GM13977 (cell line): ENCODE results near the gene LAMC3.

Source experiments
- DNase-seq: peaks from one replicate; pipeline ENCODE4 v3.0.0; 2012; ENCODE audit warnings: low spot score
- CTCF ChIP-seq: IDR thresholded peaks from 2 replicates; pipeline ENCODE4 v1.5.1; 2012; ENCODE audit warnings: mild to moderate bottlenecking, control low read depth; ENCODE audit not compliant: insufficient read depth; ENCODE audit errors: extremely low read depth, missing control alignments
- in situ Hi-C: fragments of 300-500 bp; cut with MboI; formaldehyde crosslinking; loops from one replicate; pipeline ENCODE4 v1.12.0; 2022; ENCODE audit warnings: low sequenced_read_pairs, low pct_unique_long_range_greater_than_20kb, mixed read lengths, inconsistent platforms; ENCODE audit not compliant: unreplicated experiment

Gene LAMC3

GRCh38 chr9:131103535-131103934 lies 94.6 kb downstream of the LAMC3 start:
- DNase-seq: no peak
- in situ Hi-C loops: no loop called here
- no peak for TF ChIP-seq CTCF

DNA sequence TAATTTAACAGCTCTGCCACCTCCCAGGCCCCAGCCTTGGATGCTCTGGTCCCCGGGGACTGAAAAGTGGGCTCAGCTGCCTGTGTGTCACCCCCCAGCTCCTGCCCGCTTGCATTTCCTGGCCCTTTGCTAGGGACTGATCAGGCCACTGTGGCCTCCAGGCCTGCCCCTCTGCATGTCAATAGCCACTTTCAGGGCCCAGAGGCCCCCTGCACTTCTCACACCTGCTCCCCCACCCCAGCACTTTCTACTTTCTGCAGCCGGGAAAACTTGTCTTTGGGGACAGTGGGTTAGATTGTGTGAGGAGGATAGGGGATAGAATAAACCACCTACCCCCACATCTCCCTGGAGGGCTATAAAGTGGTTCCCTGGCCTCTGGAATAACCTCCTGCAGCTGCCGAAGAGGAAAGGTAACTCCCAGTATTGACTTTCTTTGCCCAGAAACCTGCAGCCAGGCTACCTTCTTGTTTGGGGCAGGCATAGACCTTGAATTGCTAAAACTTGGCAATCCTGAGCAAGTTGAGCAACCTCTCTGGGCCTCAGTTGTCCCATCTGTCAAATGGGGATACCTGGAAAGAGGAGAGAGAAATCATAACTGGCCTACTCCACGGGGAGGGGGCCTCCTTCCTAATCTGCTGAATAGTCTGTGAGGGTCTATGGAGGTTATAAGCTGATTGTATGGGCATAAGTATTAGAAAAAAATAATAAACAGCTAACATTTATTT lies 95.2 kb downstream of the LAMC3 start:
- in situ Hi-C loops: no loop called here
- no peak for DNase-seq
- no peak for TF ChIP-seq CTCF

- TF ChIP-seq CTCF: no peak
- DNase-seq: no peak
- in situ Hi-C loops: no loop called here
Observed at GRCh38 chr9:131105952-131106351, 97.0 kb downstream of the LAMC3 start.

- in situ Hi-C loops: no loop called here
- DNase-seq: no peak
- TF ChIP-seq CTCF: no peak
Observed at GRCh38 chr9:131107760-131108159, 98.8 kb downstream of the LAMC3 start.

- in situ Hi-C loops: no loop called here
- DNase-seq: no peak
Observed at GRCh38 chr9:131111186-131111853, 102.3 kb downstream of the LAMC3 start.

DNA sequence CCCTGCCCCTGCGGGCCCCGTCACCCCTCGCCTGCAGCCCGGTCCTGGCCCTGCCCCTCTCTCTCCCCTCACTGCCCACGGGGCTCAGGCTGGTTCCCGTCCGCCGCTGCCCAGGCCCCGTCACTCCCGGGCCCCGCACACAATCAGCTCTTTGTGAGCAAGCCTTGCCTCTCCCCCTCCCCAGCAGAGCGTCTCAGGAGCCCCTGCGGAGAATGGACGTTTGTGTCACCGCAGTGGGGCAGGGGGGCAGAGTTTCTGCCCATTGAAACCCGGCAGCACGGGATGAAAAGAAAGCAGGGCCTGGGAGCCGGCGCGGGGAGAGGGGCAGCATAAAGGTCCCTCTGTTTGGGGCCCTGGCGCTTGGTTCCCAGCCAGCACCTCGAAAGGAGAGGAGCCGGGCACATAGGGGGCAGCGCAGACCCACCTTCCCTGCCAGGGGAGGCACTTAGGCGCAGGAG lies 102.9 kb downstream of the LAMC3 start:
- no peak for TF ChIP-seq CTCF
- DNase-seq: peak; percentile 10
- in situ Hi-C loops: no loop called here

More at GRCh38 chr9:131111186-131111853, 102.3 kb downstream of the LAMC3 start:
- no peak for TF ChIP-seq CTCF
